A673 (cell line): ENCODE results near the gene PSD.

Experiments used
- CTCF ChIP-seq: fragments of 300-800, 200-600 bp; sonication (generic); conservative IDR thresholded peaks from 2 replicates; pipeline ENCODE4 v1.5.1; 2017; ENCODE audit warnings: low read depth, mild to moderate bottlenecking, antibody characterized with exemption, low read length, moderate library complexity, mixed read lengths
- EZH2 ChIP-seq: fragments of 200-600 bp; sonication (generic); IDR thresholded peaks from 2 replicates; pipeline ENCODE4 v1.6.1; 2017; ENCODE audit warnings: borderline replicate concordance, low read depth, mild to moderate bottlenecking, mixed read lengths, antibody characterized with exemption, low read length; ENCODE audit not compliant: poor library complexity, severe bottlenecking

- TF ChIP-seq CTCF (no peak), EZH2 (no peak)
These were observed 22.9 kb downstream of the PSD start, which contains the start of gene NFKB2 for GRCh38 chr10:102395400-102396316.
